GM21723 (cell line): Measurements from ENCODE around the gene EFNA4.
A peak's percentile ranks its signal among the peaks of the same experiment; 100 is the strongest.

Experiments used
- ATAC-seq: cut with Tn5 transposase; IDR thresholded peaks from one replicate; pipeline ENCODE4 v1.9.1; 2021; ENCODE audit warnings: mild to moderate bottlenecking, moderate library complexity; ENCODE audit not compliant: unreplicated experiment

The EFNA4 gene

DNA sequence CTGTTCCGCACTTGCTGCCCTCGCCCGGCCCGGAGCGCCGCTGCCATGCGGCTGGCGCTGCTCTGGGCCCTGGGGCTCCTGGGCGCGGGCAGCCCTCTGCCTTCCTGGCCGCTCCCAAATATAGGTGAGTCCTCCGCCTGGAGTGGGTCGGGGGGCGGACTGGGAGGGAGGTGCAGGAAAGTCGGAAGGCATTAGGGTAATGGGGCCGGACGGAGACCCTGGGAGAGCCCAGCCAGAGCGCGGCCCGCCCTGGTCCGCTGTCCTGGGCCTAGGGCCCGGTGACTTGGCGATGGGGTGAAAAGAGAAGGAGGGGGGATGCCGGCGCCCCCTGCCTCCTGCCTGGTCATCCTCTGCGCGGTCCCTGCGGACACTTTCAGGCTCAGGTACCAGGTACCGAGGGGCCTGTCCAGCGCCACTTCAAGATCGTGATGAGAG is 12.2 kb upstream of the EFNA4 start:
- no peak for ATAC-seq

GRCh38 chr1:155051777-155052398 is 11.7 kb upstream of the EFNA4 start:
- ATAC-seq, result no peak

- ATAC-seq, result no peak
These were observed 10.8 kb upstream of the EFNA4 start for GRCh38 chr1:155052439-155053395.

- ATAC-seq, result no peak
These were observed 9.9 kb upstream of the EFNA4 start for GRCh38 chr1:155053531-155054105.

DNA sequence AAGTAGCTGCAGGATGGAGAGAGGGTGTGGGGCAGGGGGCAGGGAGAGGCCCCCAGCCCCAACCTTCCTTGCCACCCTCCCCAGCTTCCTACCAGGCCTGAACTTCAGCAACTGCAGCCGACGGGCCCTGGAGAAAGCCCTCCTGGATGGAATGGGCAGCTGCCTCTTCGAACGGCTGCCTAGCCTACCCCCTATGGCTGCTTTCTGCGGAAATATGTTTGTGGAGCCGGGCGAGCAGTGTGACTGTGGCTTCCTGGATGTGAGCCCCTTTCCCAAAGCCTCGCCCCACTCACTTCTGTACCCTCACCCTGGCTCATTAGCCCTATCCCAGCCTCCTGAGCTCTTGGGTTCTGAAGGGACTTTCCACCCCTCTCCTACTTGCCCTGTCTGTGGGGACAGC is 6.4 kb upstream of the EFNA4 start:
- ATAC-seq, result no peak

GRCh38 chr1:155057788-155058211 is 5.7 kb upstream of the EFNA4 start:
- ATAC-seq, result no peak

DNA sequence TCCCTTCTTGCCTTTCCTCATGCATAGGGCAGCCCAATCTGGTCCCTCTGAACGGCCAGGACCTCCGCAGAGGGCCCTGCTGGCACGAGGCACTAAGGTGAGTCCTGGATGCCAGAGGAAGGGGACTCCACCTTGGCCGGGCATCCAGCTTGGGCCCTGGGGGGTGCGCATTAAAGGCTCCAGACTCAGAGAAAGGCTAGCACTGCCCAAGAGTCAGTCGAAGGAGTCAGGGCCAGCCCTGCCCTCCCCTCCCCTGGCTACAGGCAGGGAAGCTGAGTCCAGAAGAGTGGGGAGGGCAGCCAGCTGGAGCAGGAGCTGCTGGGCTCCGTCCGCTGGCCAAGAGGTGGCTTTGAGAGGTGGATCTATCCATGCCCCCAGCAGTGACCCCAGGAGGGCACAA is 2.8 kb upstream of the EFNA4 start:
- no peak for ATAC-seq

DNA sequence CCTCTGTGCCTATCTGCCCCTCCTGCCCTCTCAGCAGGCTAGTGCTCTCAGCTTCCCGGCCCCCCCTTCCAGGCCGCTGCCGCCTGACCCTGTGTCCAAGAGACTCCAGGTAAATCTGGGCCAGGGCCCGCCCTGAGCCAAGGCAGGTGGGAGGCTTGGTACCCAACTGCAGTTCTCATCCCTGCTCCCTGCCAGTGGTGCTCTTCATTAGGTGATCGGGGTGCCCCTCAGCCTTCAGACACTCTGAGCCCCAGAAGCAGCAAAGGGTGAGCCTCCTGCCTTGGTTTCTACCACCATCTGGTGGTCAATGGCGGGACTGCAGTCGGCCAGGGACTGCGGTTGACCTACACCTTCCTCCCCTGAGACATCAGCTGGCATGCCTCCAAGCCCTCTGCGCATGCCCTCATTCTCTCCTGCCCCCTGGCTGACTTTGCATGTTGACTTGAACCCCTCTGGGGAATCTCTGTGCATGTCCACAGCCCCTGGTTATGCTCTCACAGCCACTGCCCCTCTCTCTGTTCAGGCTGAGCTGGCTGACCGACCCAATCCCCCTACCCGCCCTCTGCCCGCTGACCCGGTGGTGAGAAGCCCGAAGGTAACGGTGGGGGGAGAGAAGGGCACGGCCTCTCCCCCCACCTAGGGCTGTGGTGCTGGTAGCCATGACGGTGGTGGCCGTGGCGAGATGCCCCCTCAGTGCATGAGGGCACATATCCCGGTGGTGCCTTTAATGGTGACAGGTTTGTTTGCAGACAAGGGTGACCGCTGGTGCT is 2.0 kb upstream of the EFNA4 start:
- no peak for ATAC-seq

- no peak for ATAC-seq
These were observed 1.3 kb upstream of the EFNA4 start for GRCh38 chr1:155062151-155062686.

GRCh38 chr1:155062702-155063411 is 683 bp upstream of the EFNA4 start:
- no peak for ATAC-seq

GRCh38 chr1:155064111-155064831 is 731 bp downstream of the EFNA4 start:
- ATAC-seq, result peak; percentile 22

DNA sequence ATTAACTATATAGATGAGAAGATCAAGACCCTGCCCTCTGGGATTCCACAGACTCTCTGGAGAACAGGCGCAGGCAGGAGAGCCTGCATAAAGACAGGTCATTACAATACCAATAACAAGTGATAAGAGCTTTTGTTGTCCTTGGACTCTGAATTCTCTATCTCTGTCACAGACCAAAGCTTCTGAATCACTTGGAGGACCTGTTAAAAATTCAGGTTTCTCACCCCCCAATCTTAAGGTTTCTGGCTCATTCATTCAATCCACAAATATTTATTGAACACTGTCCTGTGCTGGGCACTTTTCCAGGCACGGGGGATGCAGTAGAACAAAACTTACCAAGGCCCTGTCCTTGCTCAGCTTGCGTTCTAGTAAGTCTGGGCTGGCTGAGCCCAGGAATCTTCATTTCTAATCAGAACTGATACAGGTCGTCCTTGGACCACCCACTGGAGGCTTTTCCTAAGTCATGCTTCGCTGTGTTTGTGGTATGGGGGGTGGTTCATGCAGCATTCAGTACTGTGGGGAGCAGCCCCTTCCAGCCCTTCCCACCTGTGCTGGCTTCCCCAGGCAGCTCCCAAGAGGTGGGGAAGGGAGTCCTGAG is 1.4 kb downstream of the EFNA4 start:
- ATAC-seq, result no peak

DNA sequence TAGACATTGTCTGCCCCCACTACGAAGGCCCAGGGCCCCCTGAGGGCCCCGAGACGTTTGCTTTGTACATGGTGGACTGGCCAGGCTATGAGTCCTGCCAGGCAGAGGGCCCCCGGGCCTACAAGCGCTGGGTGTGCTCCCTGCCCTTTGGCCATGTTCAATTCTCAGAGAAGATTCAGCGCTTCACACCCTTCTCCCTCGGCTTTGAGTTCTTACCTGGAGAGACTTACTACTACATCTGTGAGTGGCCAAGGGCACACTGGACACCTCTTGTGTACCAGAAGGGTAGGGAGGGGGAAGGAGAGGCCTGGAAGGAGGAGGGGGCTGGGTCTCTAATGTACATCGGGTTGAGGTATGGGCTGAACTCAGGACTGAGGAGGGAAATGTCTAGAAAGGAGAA is 3.2 kb downstream of the EFNA4 start:
- no peak for ATAC-seq

DNA sequence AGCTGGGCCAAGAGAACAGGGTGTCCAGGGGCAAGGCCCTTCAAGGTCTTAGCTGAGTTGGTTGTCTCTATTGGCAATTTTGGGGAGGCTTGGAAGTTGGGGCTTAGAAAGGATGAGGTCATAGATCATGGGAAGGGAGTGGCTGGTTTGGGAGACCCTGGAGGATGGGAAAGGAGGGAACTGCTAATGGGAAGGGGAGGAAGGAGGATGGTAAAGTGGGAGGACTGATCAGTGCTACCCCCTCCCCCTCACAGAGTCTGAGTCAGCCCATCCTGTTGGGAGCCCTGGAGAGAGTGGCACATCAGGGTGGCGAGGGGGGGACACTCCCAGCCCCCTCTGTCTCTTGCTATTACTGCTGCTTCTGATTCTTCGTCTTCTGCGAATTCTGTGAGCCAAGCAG is 5.1 kb downstream of the EFNA4 start:
- no peak for ATAC-seq

DNA sequence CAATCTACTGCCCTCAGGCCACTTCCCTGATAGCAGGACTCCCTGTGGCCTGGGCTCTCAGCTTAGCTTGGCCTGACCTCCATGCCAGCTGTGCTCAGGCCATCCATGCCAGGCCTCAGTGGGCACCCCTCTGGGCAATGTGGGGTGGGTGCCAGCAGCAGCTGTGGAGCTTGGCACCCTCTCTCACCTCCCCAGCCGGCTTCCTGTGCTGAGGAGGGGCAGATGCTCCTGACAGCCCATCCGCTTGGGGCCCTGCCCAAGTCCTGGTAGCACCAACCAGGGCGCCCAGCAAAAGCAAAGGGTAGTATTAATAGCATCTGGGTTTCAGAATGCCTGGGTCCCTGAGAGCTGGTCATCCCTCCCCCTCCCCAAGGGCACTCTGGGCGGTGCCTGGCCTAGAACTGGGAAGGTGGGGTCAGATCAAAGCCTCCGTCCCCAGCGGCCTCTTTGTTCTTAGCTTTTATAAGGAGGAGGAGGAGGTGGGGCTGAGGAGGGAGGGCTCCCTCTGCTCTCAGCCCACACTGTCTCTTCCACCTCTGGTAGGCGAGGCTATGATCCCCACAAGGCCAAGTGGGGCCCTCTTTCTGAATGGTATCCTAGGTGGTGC is 6.1 kb downstream of the EFNA4 start:
- ATAC-seq, result no peak

DNA sequence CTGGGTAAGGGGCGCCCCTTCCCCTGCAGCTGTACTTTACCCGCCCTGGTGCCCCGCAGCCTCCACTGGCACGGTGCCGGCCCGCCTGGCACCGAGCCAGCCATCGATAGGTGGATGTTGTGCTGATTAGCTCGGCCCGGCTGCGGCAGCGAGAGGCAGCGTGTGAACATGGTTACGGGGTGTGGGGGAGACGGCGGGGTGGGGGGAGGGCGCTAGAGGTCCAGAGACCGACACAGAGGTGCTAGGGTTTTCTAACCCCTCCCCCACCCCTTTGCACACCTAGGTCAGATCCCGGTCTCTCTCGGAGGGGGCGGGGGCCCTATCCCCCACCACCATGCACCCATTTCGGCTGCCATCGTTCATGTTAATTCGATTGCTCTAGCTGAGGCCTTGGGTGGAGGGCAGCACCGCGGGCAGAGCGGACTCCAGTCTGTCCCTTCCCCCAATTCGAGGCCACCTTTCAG is 6.7 kb downstream of the EFNA4 start:
- no peak for ATAC-seq

DNA sequence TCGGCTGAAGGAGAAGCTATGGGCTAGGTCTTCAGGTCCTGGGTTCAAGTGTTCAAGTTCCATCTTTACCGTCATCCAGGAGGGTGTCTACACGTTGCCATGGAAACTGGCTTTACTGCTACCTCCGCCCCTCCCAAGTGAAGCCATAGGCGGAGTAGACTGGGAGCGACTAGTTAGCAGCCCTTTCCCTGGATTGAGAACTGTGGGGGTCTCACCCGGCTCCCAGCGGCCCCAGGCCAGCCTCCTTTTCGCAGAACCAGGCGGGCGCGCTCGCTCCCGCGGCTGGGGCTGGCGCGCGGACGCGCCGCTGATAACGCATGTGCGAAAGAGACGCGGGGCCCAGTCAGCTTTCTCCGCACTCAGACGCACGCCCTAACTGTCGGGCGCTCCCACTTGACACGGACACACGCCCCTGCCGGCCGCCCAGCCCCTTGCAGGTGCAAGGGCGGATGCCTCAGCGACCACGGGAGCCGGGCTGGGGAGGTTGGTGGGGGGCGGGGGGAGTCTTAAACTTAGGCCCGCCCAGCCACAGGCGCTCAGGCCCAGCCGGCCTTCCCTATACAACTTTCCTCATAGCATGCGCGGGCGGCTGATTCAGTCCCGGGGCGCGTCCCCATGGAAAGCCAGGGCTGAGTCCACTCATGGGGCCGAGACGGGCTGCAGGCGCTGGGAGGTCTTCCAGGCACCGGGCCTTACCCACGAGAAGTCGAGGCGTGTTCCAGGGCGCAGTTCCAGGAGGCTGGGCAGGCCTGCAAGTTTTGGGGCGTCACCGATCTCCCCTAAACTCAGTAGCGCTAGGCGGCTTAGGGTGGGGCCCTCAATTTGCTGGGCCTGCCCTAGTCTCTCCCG is 7.4 kb downstream of the EFNA4 start:
- peak; percentile 70 for ATAC-seq

GRCh38 chr1:155071701-155072100 is 8.2 kb downstream of the EFNA4 start:
- no peak for ATAC-seq
